ENCODE measurements around the gene AP5S1. TPM values are rescaled to one million over a fixed set of nuclear protein-coding genes. Genes with fewer than 3 reads are reported as not detected.

Gene AP5S1
- total RNA-seq, 2 experiments from 2014 or later = 6.0 TPM

GRCh38 chr20:3813848-3814581 is 6.3 kb upstream of the AP5S1 start:
- Mint-ChIP-seq H3K27me3 (no peaks in the 10 kb centered on the region), H3K27ac (peak overlapping the region; percentile 98), H3K36me3 (ENCODE audit: low read depth) (no peaks in the 10 kb centered on the region), H3K4me3 (peak overlapping the region; percentile 65), H3K9me3 (no peaks in the 10 kb centered on the region), H3K4me1 (ENCODE audit: low read depth) (peaks cover 75% of the 10 kb centered on the region)
- TF ChIP-seq CTCF (IDR thresholded peaks at IDR 0.05) = no peak
- CTCF ChIA-PET = interaction anchor here (1.2 to 3.9 kb wide), 2 partner anchors 27 to 41 kb away, joined by 5 to 20 read pairs; partner anchors contain the start of gene CENPB
- no peak for ATAC-seq (ENCODE audit: poor library complexity)
- POLR2A ChIA-PET = interaction anchor here (0.6 to 6.6 kb wide), 10 partner anchors 9 to 61 kb away, joined by 3 to 89 read pairs (median 4); partner anchors contain the start of genes ADISSP, CDC25B and CENPB
- peak overlapping the region; percentile 49 to 97 for H3K27ac ChIP-seq (ENCODE audit: low read depth in 1 of 2, low read length in 2 of 2)
- intact Hi-C loops (cut with DNase I, micrococcal nuclease) = loop anchor here in 1 of 2 experiments (5.0 kb wide), 1 partner anchor 47 kb away; the partner anchor contains the start of gene ADISSP
- H3K27me3 ChIP-seq (ENCODE audit: control insufficient read depth in 1 of 2, insufficient read depth in 2 of 2, low read length in 2 of 2) = no peaks in the 10 kb centered on the region
- H3K4me1 ChIP-seq (ENCODE audit: insufficient read depth, low read length) = peaks cover 92% of the 10 kb centered on the region
- H3K9me3 ChIP-seq (ENCODE audit: control insufficient read depth in 1 of 2, insufficient read depth in 1 of 2, low read length in 2 of 2) = no peaks in the 10 kb centered on the region
- H3K4me3 ChIP-seq (ENCODE audit: low read length) = no peak overlapping the region
- H3K36me3 ChIP-seq (ENCODE audit: insufficient read depth, low read length) = no peaks in the 10 kb centered on the region
- DNase-seq = peak in 3 of 14 experiments; percentile 45 to 79 (median 64)

GRCh38 chr20:3814928-3815495 is 5.3 kb upstream of the AP5S1 start:
- Mint-ChIP-seq H3K36me3 (ENCODE audit: low read depth) (no peaks in the 10 kb centered on the region), H3K27ac (peak overlapping the region; percentile 85), H3K4me1 (ENCODE audit: low read depth) (peaks cover 77% of the 10 kb centered on the region), H3K27me3 (no peaks in the 10 kb centered on the region), H3K4me3 (no peak overlapping the region), H3K9me3 (no peaks in the 10 kb centered on the region)
- no peak for TF ChIP-seq CTCF (IDR thresholded peaks at IDR 0.05)
- Histone ChIP-seq H3K4me1 (ENCODE audit: insufficient read depth, low read length) (peaks cover 97% of the 10 kb centered on the region), H3K36me3 (ENCODE audit: insufficient read depth, low read length) (no peaks in the 10 kb centered on the region), H3K27ac (ENCODE audit: low read depth in 1 of 2, low read length in 2 of 2) (peak overlapping the region; percentile 21 to 47), H3K9me3 (ENCODE audit: control insufficient read depth in 1 of 2, insufficient read depth in 1 of 2, low read length in 2 of 2) (no peaks in the 10 kb centered on the region), H3K4me3 (ENCODE audit: low read length) (no peak overlapping the region), H3K27me3 (ENCODE audit: control insufficient read depth in 1 of 2, insufficient read depth in 2 of 2, low read length in 2 of 2) (no peaks in the 10 kb centered on the region)
- intact Hi-C loops (cut with DNase I, micrococcal nuclease) = loop anchor here in 1 of 2 experiments (5.0 kb wide), 1 partner anchor 48 kb away; the partner anchor contains the start of gene ADISSP
- ChIA-PET POLR2A (interaction anchor here (1.0 to 6.6 kb wide), 6 partner anchors 10 to 268 kb away, joined by 3 to 89 read pairs (median 24); partner anchors contain the start of genes ADISSP, CDC25B and CENPB), CTCF (interaction anchor here (1.1 to 3.9 kb wide), 2 partner anchors 28 to 40 kb away, joined by 3 to 20 read pairs; partner anchors contain the start of gene CENPB)
- ATAC-seq (ENCODE audit: poor library complexity) (no peak), DNase-seq (peak in 1 of 14 experiments; percentile 9)

- peak overlapping the region; percentile 85 for H3K27ac Mint-ChIP-seq
- H3K4me1 ChIP-seq (ENCODE audit: insufficient read depth, low read length) = peaks cover 90% of the 10 kb centered on the region
- H3K27me3 Mint-ChIP-seq = no peaks in the 10 kb centered on the region
- intact Hi-C loops (cut with DNase I, micrococcal nuclease) = no loop called here
- no peaks in the 10 kb centered on the region for H3K9me3 ChIP-seq (ENCODE audit: control insufficient read depth in 1 of 2, insufficient read depth in 1 of 2, low read length in 2 of 2)
- peaks cover 3% of the 10 kb centered on the region for H3K36me3 Mint-ChIP-seq (ENCODE audit: low read depth)
- H3K27me3 ChIP-seq (ENCODE audit: control insufficient read depth in 1 of 2, insufficient read depth in 2 of 2, low read length in 2 of 2) = no peaks in the 10 kb centered on the region
- peaks cover 75% of the 10 kb centered on the region for H3K4me1 Mint-ChIP-seq (ENCODE audit: low read depth)
- DNase-seq (peak in 9 of 14 experiments; percentile 23 to 73 (median 48)), ATAC-seq (ENCODE audit: poor library complexity) (no peak)
- CTCF ChIA-PET = interaction anchor here (1.1 to 3.9 kb wide), 2 partner anchors 29 to 39 kb away, joined by 3 to 20 read pairs; partner anchors contain the start of gene CENPB
- no peak overlapping the region for H3K4me3 ChIP-seq (ENCODE audit: low read length)
- H3K4me3 Mint-ChIP-seq = peak overlapping the region; percentile 76
- H3K9me3 Mint-ChIP-seq = no peaks in the 10 kb centered on the region
- H3K36me3 ChIP-seq (ENCODE audit: insufficient read depth, low read length) = no peaks in the 10 kb centered on the region
- H3K27ac ChIP-seq (ENCODE audit: low read depth in 1 of 2, low read length in 2 of 2) = peak overlapping the region; percentile 21 to 47
- POLR2A ChIA-PET = interaction anchor here (1.0 to 6.6 kb wide), 6 partner anchors 12 to 267 kb away, joined by 3 to 89 read pairs (median 24); partner anchors contain the start of genes ADISSP, CDC25B and CENPB
- no peak for TF ChIP-seq CTCF (IDR thresholded peaks at IDR 0.05)
Observed at GRCh38 chr20:3815703-3816315, 4.5 kb upstream of the AP5S1 start.
